H1 (cell line): ENCODE measurements around the gene ALK. TPM values are rescaled to one million over a fixed set of nuclear protein-coding genes. Genes with fewer than 3 reads are reported as not detected.

ENCODE experiments used
- EP300 ChIP-seq, 2 experiments: IDR thresholded peaks; 1 replicate in 1 of 2; 2 replicates in 1 of 2; pipeline ENCODE4 v1.6.1; 2011 to 2012; ENCODE audit warnings: low read depth in 2 of 2, low read length in 2 of 2, mild to moderate bottlenecking in 2 of 2, borderline replicate concordance in 1 of 2, inconsistent platforms in 1 of 2, moderate library complexity in 1 of 2
- RXRA ChIP-seq: IDR thresholded peaks from 2 replicates; pipeline ENCODE4 v1.6.1; 2011; ENCODE audit warnings: low read depth, mild to moderate bottlenecking, low read length, moderate library complexity; ENCODE audit not compliant: insufficient read depth
- TBP ChIP-seq: IDR thresholded peaks from 2 replicates; pipeline ENCODE4 v1.6.1; 2011; ENCODE audit warnings: low read depth, low read length, improper control_type of control experiment
- polyA plus RNA-seq, 7 experiments: library from polyadenylated mRNA; depleted of rRNA in 3 of 7; stranded (reverse) in 5 of 7; unstranded in 2 of 7; fragments of >200 nt in 5 of 7; fragments of 200-250 nt in 2 of 7; gene quantifications; 1 replicate in 5 of 7; 2 replicates in 1 of 7; 4 replicates in 1 of 7; pipeline versions ENCODE4 v1.2.1 to v1.2.3, GENCODE V29; 2011 to 2013; ENCODE audit warnings: missing spikeins in 2 of 7, mixed read lengths in 2 of 7
- total RNA-seq: library from RNA; stranded (reverse); fragmentation: NEBNext Ultra II Directional; extraction: Animal tissue kit (Norgen Biotek cat#: 25700); gene quantifications from 2 replicates; pipeline ENCODE4 v1.2.1, GENCODE V29; 2021

The ALK gene
- total and polyA plus RNA-seq, 2 of the 8 experiments (the other 6 are each of a cell fraction or from before 2014, with no cell fraction given), result 0.02 to 0.09 TPM

GRCh38 chr2:29688429-29688828, 233.0 kb downstream of the ALK start (continued):
- TF ChIP-seq RXRA, result no peak
- TF ChIP-seq TBP, result no peak
- no peak for TF ChIP-seq EP300 (IDR thresholded peaks at IDR 0.05; ENCODE audit: borderline replicate concordance in 1 of 2, low read depth in 2 of 2, low read length in 2 of 2)
